ENCODE measurements around the gene MEX3D.

MEX3D gene

DNA sequence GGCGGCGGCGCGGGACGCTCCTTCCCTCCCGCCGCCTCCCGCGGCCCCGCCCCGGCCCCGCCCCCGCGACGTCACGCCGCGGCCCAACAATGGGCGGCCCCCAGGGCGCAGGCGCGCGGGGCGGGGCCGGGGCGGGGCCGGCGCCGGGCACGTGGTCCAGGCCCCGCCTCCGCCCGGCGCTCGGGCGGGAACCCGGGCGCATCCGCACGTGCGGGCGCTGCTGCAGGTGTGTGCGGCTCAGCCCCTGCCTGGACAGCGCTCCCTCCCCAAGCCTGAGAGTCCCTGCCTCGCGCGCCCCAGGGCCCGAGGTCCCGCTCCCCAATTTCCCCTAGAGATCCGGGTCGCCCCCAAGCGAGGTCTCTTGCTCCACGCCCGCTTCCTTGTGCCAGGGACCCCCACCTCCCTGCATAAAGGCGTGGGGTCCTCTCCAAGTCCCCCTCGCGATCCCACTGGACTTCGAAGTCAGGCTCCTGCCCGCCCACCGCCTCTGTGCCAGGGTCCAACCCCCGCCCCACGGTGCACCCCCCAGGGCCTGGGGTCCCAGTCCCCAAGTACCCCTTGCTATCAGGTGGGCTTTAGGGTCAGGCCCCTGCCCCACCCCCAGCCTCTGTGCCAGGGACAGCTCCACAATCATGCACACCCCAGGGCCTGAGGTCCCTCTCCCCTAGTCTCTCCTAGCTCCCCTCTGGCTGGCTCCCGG, at the start of gene MEX3D:
Gene MEX3D, minus strand, starts transcription at position 6 of the 700 bp plus-strand sequence. CDS start 267 bp downstream, outside the sequence.
- DNase-seq, result peak; percentile 73

DNA sequence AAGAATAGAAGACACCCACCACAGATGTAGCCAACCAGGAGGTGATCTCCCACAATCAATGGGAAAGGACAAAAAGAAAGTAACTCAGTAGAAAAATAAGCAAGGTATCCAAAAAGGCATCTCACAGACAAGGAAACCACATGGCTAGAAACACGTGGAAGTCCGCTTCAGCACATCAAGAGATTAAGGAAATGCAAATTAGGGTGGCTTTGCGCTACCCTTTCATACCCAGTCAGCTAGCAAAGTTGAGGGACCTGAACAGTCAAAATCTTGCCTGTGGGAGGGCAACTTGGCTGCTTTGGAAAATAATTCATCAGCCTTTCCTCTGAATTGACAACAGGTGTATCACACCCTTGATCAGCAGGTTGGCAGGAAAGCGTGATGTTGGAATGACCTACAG, 48.8 kb upstream of the MEX3D start:
- DNase-seq, result no peak

- no peak for DNase-seq
These were observed 48.3 kb upstream of the MEX3D start for GRCh38 chr19:1616396-1616795.

DNA sequence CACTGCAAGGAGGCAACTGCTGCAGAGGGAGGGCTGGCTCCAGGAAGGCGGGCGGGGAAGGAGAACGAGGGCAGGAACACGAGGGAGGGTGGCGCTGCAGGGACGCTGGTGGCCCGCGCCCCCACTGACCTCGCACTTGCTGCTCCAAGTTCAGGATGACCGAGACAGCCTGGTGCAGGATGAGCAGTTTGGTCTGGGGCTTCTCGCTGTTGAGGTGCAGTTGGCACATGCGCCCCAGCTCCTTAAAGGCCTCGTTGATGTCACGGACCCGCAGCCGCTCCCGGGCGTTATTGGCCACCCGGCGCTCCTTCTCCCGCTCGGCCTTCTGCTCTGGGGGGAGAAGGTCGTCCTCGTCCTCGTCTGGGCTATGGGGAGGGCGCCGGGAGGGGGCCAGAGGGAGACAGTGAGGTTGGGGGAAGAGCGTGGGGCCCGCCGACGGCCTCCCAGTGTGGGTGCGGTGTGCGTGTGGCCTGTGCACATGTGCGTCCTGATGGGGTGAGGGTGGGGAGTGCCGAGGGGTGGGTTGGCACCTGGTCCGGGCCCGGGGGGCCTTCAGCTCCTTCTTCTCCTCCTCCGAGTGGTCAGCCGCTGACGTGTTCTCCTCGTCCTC, 47.1 kb upstream of the MEX3D start:
- no peak for DNase-seq

GRCh38 chr19:1613808-1614570, 45.9 kb upstream of the MEX3D start:
- no peak for DNase-seq

GRCh38 chr19:1613146-1613545, 45.0 kb upstream of the MEX3D start:
- DNase-seq, result no peak

DNA sequence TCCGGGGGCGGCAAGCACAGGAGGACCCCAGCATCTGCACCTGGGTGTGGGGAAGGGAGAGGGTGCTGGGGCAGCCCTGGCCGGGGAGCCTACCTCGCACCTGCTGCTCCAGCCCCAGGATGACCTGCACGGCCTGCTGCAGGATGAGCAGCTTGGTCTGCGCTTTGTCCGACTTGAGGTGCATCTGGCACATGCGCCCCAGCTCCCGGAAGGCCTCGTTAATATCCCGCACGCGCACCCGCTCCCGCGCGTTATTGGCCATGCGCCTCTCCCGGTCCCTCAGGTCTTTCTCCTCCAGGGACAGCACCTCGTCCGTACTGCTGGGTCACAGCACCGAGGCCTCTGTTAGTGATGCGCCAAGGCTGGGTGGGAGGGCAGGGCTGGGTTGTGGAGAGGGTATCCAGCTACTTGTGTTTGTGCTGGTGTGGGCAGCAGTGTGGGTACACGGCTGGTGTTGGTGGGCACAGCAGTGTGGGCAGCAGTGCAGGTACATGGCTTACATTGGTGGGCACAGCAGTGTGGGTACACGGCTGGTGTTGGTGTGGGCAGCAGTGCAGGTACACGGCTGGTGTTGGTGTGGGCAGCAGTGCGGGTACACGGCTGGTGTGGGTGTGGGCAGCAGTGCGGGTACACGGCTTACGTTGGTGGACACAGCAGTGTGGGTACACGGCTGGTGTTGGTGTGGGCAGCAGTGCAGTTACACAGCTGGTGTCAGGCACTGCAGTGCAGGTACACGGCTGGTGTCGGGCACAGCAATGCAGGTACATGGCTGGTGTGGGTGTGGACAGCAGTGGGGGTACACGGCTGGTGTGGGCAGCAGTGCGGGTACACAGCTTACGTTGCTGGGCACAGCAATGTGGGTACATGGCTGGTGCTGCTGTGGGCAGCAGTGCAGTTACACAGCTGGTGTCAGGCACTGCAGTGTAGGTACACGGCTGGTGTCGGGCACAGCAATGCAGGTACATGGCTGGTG, 44.3 kb upstream of the MEX3D start:
- DNase-seq, result no peak

DNA sequence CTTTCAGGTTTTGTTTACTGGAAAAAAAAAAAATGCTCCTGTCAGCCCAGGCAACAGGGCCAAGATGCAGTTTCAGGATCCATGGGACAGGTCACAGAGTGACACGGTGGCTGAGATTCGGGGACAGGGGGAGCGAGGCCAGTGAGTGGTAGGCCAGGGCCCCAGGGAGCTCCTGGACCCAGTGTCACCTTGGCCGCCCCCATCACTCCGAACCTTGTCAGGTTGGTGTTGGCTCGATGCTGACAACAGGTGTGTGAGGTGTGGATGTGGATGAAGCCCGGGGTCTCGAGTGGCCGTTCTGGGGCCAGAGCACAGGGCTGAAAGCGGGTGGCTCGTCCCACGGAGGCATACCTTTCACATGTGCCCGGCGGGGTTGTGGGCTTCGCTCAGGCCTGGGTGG, 43.2 kb upstream of the MEX3D start:
- no peak for DNase-seq

GRCh38 chr19:1610579-1610978, 42.5 kb upstream of the MEX3D start:
- DNase-seq, result no peak

DNA sequence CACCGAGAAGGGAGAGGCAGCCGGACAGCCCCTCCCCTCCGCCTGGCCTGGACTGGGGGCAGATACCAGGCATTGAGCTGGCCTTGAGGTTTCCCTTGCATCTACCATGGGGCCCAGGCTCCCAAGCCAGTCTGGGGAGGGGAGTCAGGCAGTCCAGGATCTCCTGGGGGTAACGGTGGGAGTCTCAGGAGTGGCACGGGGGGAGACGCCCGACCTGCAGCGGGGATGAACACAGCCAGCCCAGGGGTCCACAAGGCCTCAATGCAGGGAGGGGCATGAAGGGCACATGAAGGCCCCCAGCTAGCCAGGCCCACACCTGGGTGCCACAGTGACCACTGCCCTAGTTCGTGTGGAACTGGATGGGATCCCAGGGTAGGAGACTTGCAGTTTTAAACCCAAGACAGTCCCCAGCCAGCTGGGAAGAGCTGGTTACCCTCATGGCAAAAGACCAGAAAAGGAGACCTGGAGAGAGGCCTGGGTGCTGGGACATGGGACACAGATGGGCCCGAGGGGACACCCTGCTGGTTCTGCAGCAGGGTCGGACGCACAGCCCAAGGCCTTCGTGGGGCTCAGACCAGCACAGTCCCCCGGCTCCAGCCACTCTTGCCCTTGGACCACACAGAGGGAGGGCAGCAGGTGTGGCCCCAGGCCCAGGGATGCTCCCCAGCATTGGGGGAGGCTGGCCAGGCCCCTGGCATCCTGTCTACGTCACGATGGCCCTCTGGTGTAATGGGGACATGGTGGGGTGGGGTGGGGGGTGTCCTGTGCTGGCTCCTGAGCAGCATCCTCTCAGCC, 41.8 kb upstream of the MEX3D start:
- no peak for DNase-seq

- DNase-seq, result peak; percentile 13
These were observed 40.9 kb upstream of the MEX3D start for GRCh38 chr19:1609103-1609396.

DNA sequence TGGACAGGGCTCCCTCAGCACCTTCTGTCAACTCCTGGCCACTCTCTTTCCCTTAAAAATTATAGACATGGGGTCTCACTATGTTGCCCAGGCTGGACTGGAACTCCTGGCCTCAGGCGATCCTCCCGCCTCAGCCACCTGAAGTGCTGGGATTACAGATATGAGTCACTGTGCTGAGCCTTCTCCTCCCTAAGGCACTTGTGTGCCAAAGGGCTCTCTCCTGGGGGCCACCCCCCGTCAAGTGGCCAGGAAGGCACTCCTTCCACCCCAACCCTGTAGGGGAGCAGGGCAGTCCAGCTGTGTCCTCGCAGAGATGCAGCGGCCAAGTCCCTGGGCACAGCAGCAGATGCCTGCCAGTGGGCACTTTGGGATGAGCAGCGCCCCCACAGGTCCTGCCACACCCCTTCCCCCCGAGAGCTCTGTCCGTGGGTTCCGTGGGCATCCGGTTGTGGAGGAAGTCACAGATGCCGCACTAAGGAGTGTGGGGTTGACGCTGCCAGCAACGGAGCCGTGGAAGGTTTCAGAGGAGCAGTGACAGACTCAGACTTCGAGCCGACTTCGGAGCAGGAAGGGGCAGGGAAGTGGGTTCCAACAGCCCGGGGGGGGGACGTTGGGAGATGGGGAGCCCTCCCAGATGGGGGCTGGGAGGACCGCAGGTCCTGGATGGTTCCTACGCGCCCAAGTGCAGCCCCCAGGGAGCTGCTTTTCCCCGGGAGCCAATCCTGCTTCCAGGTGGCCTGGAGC, 40.4 kb upstream of the MEX3D start:
- peak; percentile 27 for DNase-seq

- no peak for DNase-seq
These were observed 38.1 kb upstream of the MEX3D start for GRCh38 chr19:1606138-1606651.

GRCh38 chr19:1605236-1606137, 37.4 kb upstream of the MEX3D start, which contains the start of gene UQCR11:
Gene UQCR11 (minus strand): TSS chr19:1605462. CDS start chr19:1605409, 53 bp downstream.
- peak; percentile 85 for DNase-seq

- no peak for DNase-seq
These were observed 34.1 kb upstream of the MEX3D start for GRCh38 chr19:1602091-1602707.

DNA sequence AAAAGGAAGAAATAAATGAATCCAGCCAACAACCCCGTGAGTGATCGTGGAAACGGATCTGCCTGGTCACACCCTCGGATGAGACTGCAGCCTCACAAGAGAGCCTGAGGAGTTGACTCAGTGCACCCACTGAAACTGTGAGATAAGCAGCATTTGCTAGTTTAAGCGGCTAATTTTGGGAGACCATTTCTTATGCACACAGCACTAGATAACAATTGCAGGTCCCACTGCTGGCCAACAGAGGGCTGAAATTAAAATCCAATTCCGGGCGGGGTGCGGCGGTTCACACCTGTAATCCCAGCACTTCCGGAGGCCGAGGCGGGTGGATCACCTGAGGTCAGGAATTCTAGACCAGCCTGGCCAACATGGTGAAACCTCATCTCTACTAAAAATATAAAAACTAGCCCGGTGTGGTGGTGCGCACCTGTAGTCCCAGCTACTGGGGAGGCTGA, 33.5 kb upstream of the MEX3D start:
- DNase-seq, result no peak

GRCh38 chr19:1599460-1599846, 31.3 kb upstream of the MEX3D start:
- DNase-seq, result no peak

DNA sequence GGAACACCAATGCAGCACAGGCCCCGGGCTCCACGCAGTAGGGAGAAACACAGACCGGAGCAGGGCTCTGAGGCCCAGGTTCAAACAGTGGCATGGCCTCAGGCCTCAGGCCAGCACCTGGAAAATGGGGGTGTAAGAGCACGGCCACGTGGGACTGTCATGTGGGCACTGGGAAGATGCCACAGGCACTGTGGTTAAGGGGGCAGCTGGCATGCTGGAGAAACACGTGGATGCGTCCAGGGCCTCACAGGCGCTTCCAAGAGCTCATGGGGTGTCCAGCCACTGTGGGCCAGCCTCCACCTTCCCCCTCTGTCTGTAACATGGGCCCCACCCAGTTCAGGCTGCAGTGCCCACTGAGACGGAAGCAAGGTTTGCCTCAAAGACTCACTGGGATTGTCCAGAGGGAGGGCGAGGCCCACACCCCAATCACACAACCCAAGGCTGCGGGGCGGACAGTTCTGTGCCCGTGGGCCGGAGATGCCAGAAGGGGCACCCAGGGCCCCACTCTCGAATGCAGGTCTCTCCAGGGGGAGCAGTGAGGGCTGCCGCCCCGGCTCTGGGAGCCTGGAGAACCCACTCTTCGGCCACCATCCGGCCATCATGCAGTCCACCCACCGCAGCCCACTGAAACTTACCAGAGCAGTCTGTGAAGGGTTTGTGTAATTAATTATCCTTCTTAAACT, 30.8 kb upstream of the MEX3D start:
- DNase-seq, result no peak

DNA sequence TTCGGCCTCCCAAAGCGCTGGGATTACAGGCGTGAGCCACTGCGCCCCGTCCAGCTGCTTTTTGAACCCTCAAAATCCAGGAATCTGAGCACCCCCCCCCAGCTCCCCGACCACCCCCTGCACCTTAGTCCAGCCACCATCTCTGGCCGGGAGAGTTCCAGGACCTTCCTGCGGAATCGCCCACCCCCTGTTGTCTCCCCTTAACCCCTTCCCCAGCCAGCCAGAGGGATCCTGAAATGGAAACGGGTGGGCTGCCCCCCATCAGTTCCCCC, 25.3 kb upstream of the MEX3D start:
- DNase-seq, result no peak

Data from activated effector memory CD4-positive, alpha-beta T cell treated with Interleukin-2 at 50 U/mL for 16 hours (primary cell).